SK-N-SH (cell line): Measurements from ENCODE around the gene AHNAK2. TPM values are rescaled to one million over a fixed set of nuclear protein-coding genes. Genes with fewer than 3 reads are reported as not detected.

Source experiments
- CTCF ChIA-PET: fragments of 300-600, 350-600 bp; formaldehyde crosslinking; extraction: SDS; loops from one replicate; lab custom pipeline; 2021; lab: Yijun Ruan, JAX
- POLR2A ChIA-PET: fragments of 350-600 bp; sonication (Branson Sonifier 250); formaldehyde crosslinking; extraction: SDS; loops from one replicate; lab custom pipeline; 2020; ENCODE audit warnings: antibody characterized with exemption, inconsistent platforms; lab: Yijun Ruan, JAX
- DNase-seq: peaks from one replicate; pipeline ENCODE4 v3.0.0; 2012
- H2AFZ ChIP-seq: fragments of 200-600 bp; sonication (generic); 2 replicates; pipeline ENCODE4 v1.8.1; 2016; ENCODE audit warnings: antibody characterized with exemption, mild to moderate bottlenecking, low read depth
- H3F3A ChIP-seq: fragments of 200-600 bp; sonication (generic); replicated peaks from 2 replicates; pipeline ENCODE3; 2016; ENCODE audit warnings: antibody characterized with exemption, mild to moderate bottlenecking; ENCODE audit not compliant: insufficient read depth
- H3K27ac ChIP-seq, 2 experiments: fragments of 200-500 bp in 1 of 2; fragments of 200-600 bp in 1 of 2; sonication (Bioruptor generic) in 1 of 2; sonication (generic), shearing (Covaris generic) in 1 of 2; 2 replicates each; pipeline versions ENCODE4 v1.5.1 to v1.6.1; 2014 to 2016; ENCODE audit warnings: low read depth in 2 of 2, inconsistent platforms in 1 of 2, low read length in 1 of 2, mild to moderate bottlenecking in 1 of 2, mixed read lengths in 1 of 2
- H3K27me3 ChIP-seq: fragments of 200-600 bp; sonication (generic), shearing (Covaris generic); 2 replicates; pipeline ENCODE4 v1.6.1; 2016; ENCODE audit warnings: mixed run types; ENCODE audit not compliant: insufficient read depth
- H3K36me3 ChIP-seq, 2 experiments: fragments of 200-500 bp in 1 of 2; fragments of 200-600 bp in 1 of 2; sonication (Bioruptor generic) in 1 of 2; sonication (generic) in 1 of 2; replicated peaks in 1 of 2; 2 replicates each; pipeline versions ENCODE3 to v1.5.1; 2014 to 2016; ENCODE audit warnings: low read length in 1 of 2, mild to moderate bottlenecking in 1 of 2; ENCODE audit not compliant: insufficient read depth in 2 of 2, control insufficient read depth in 1 of 2
- H3K4me1 ChIP-seq, 2 experiments: fragments of 200-500 bp in 1 of 2; fragments of 200-600 bp in 1 of 2; sonication (Bioruptor generic) in 1 of 2; sonication (generic), shearing (Covaris generic) in 1 of 2; 2 replicates each; pipeline versions ENCODE4 v1.5.1 to v1.6.1; 2014 to 2016; ENCODE audit warnings: low read depth in 1 of 2, low read length in 1 of 2, mixed run types in 1 of 2; ENCODE audit not compliant: insufficient read depth in 2 of 2, control insufficient read depth in 1 of 2
- H3K4me2 ChIP-seq: fragments of 200-600 bp; sonication (generic), shearing (Covaris generic); 2 replicates; pipeline ENCODE4 v1.6.1; 2017; ENCODE audit warnings: mixed run types
- H3K4me3 ChIP-seq, 2 experiments: fragments of 200-500 bp in 1 of 2; fragments of 200-600 bp in 1 of 2; sonication (Bioruptor generic) in 1 of 2; sonication (generic), shearing (Covaris generic) in 1 of 2; 2 replicates each; pipeline versions ENCODE4 v1.5.1 to v1.8.1; 2014 to 2016; ENCODE audit warnings: low read depth in 2 of 2, inconsistent platforms in 1 of 2, low read length in 1 of 2, mild to moderate bottlenecking in 1 of 2, mixed read lengths in 1 of 2, moderate library complexity in 1 of 2
- H3K79me2 ChIP-seq: fragments of 200-600 bp; sonication (generic); 2 replicates; pipeline ENCODE4 v1.8.1; 2017; ENCODE audit warnings: mild to moderate bottlenecking; ENCODE audit not compliant: insufficient read depth
- H3K9ac ChIP-seq: fragments of 200-600 bp; sonication (generic); 2 replicates; pipeline ENCODE4 v1.6.1; 2017; ENCODE audit warnings: mixed run types
- H3K9me2 ChIP-seq: fragments of 200-600 bp; sonication (generic); 2 replicates; pipeline ENCODE4 v1.6.1; 2017; ENCODE audit warnings: mixed run types
- H3K9me3 ChIP-seq: fragments of 200-600 bp; sonication (generic); 2 replicates; pipeline ENCODE4 v1.6.1; 2017; ENCODE audit warnings: mixed run types, mild to moderate bottlenecking, moderate library complexity
- H4K20me1 ChIP-seq: fragments of 200-600 bp; sonication (generic); 2 replicates; pipeline ENCODE4 v1.6.1; 2017; ENCODE audit warnings: mild to moderate bottlenecking, mixed run types; ENCODE audit not compliant: insufficient read depth
- CHD2 ChIP-seq: fragments of 150-350 bp; IDR thresholded peaks from 2 replicates; pipeline ENCODE4 v1.6.1; 2018; ENCODE audit warnings: low read length; ENCODE audit not compliant: partially characterized antibody
- ELF1 ChIP-seq: IDR thresholded peaks from 2 replicates; pipeline ENCODE4 v1.4.0; 2012
- FOSL2 ChIP-seq: IDR thresholded peaks from 2 replicates; pipeline ENCODE4 v1.4.0; 2012; ENCODE audit warnings: low read depth, mild to moderate bottlenecking, moderate library complexity, borderline replicate concordance
- FOXM1 ChIP-seq: IDR thresholded peaks from 2 replicates; pipeline ENCODE4 v1.4.0; 2012; ENCODE audit warnings: low read depth, mild to moderate bottlenecking
- GABPA ChIP-seq: IDR thresholded peaks from 2 replicates; pipeline ENCODE4 v1.4.0; 2012; ENCODE audit warnings: low read depth, mild to moderate bottlenecking
- MAX ChIP-seq: IDR thresholded peaks from 2 replicates; pipeline ENCODE4 v1.4.0; 2012; ENCODE audit warnings: low read depth
- MEF2A ChIP-seq: IDR thresholded peaks from 2 replicates; pipeline ENCODE4 v1.4.0; 2012; ENCODE audit warnings: low read depth, borderline replicate concordance
- NRF1 ChIP-seq: IDR thresholded peaks from 2 replicates; pipeline ENCODE4 v1.6.1; 2012; ENCODE audit warnings: low read depth, mild to moderate bottlenecking, low read length
- PBX3 ChIP-seq: IDR thresholded peaks from 2 replicates; pipeline ENCODE4; 2012
- POLR2AphosphoS5 ChIP-seq: IDR thresholded peaks from 2 replicates; pipeline ENCODE4 v1.6.1; 2012; ENCODE audit warnings: low read depth, low read length
- SIN3A ChIP-seq: IDR thresholded peaks from 2 replicates; pipeline ENCODE4 v1.6.1; 2012; ENCODE audit warnings: low read depth, mild to moderate bottlenecking, low read length, moderate library complexity, borderline replicate concordance
- SMC3 ChIP-seq: IDR thresholded peaks from 2 replicates; pipeline ENCODE4 v1.6.1; 2012; ENCODE audit warnings: low read depth, low read length, improper control_type of control experiment
- TAF1 ChIP-seq: IDR thresholded peaks from 2 replicates; pipeline ENCODE4 v1.6.1; 2012; ENCODE audit warnings: low read depth, mild to moderate bottlenecking, low read length, moderate library complexity, borderline replicate concordance
- TEAD4 ChIP-seq: IDR thresholded peaks from 2 replicates; pipeline ENCODE4 v1.4.0; 2012; ENCODE audit warnings: mild to moderate bottlenecking, borderline replicate concordance; ENCODE audit not compliant: insufficient read depth
- USF1 ChIP-seq: IDR thresholded peaks from 2 replicates; pipeline ENCODE4 v1.4.0; 2012; ENCODE audit warnings: low read depth, borderline replicate concordance
- USF2 ChIP-seq: fragments of 150-350 bp; IDR thresholded peaks from 2 replicates; pipeline ENCODE4 v1.6.1; 2017; ENCODE audit warnings: antibody characterized with exemption, low read length, low read depth, borderline replicate concordance
- ZBTB33 ChIP-seq: IDR thresholded peaks from 2 replicates; pipeline ENCODE4 v1.4.0; 2012; ENCODE audit warnings: low read depth, borderline replicate concordance
- WGBS: methylation state at CpG from one replicate; pipeline ENCODE4 v1.1.6; 2017; ENCODE audit warnings: low lambda C conversion rate; 5-methylcytosine and 5-hydroxymethylcytosine counted together
- polyA plus RNA-seq, 3 experiments: library from polyadenylated mRNA; depleted of rRNA; stranded (reverse); fragments of >200 nt; gene quantifications; 2 replicates each; pipeline ENCODE4 v1.2.3, GENCODE V29; 2012

Gene AHNAK2
- polyA plus RNA-seq, 1 of the 3 experiments (the other 2 are of a cell fraction) = 33.5 TPM

- Histone ChIP-seq H4K20me1 (peaks cover 43% of the 10 kb centered on the region), H3K9me3 (no peaks in the 10 kb centered on the region), H3K4me1 (no peaks in the 10 kb centered on the region; a peak in 1 of 4 replicates), H3K36me3 (peaks cover 23% of the 10 kb centered on the region in 2 experiments), H3K4me2 (no peak overlapping the region), H3K4me3 (no peak overlapping the region), H3K9me2 (no peaks in the 10 kb centered on the region), H3K79me2 (peaks cover 92% of the 10 kb centered on the region), H2AFZ (no peak overlapping the region)
- CTCF ChIA-PET = interaction anchor here (1.0 to 2.7 kb wide), 4 partner anchors 11 to 40 kb away, joined by 3 to 10 read pairs (median 6); no protein-coding TSS in a partner anchor
- DNase-seq = no peak
- POLR2A ChIA-PET = no interaction called here
- 87% methylated on average over 7 of the region's 20 CpGs for WGBS
- TF ChIP-seq POLR2AphosphoS5 (no peak), PBX3 (no peak), MEF2A (no peak), FOXM1 (no peak)
- TF ChIP-seq, all 33 proteins: peak for 0
- H3K27me3 ChIP-seq = no peaks in the 10 kb centered on the region
- H3F3A ChIP-seq = peaks cover 15% of the 10 kb centered on the region
- H3K27ac ChIP-seq = no peak overlapping the region
- no peak overlapping the region for H3K9ac ChIP-seq
These were observed 27.3 kb upstream of the AHNAK2 start for GRCh38 chr14:105005329-105005928.

GRCh38 chr14:104999361-104999760 lies 21.2 kb upstream of the AHNAK2 start:
- Histone ChIP-seq H3K27me3 (no peaks in the 10 kb centered on the region), H3K9me2 (no peaks in the 10 kb centered on the region), H3F3A (peaks cover 15% of the 10 kb centered on the region), H4K20me1 (peaks cover 6% of the 10 kb centered on the region; the same call in 1 of the 2 replicates), H3K9me3 (no peaks in the 10 kb centered on the region), H2AFZ (no peak overlapping the region), H3K4me2 (no peak overlapping the region), H3K4me3 (no peak overlapping the region), H3K27ac (no peak overlapping the region), H3K9ac (no peak overlapping the region), H3K36me3 (peaks cover 14 to 21% of the 10 kb centered on the region in 2 experiments), H3K4me1 (no peaks in the 10 kb centered on the region), H3K79me2 (peaks cover 71% of the 10 kb centered on the region)
- ChIA-PET POLR2A (no interaction called here), CTCF (interaction anchor here (0.9 to 4.4 kb wide), 4 partner anchors 13 to 87 kb away, joined by 3 to 21 read pairs (median 4); no protein-coding TSS in a partner anchor)
- TF ChIP-seq ELF1 (no peak), USF2 (no peak), GABPA (no peak), CHD2 (no peak)
- no peak for DNase-seq
- WGBS = 95% methylated on average over 2 of the region's 3 CpGs

GRCh38 chr14:104998801-104999200 lies 20.6 kb upstream of the AHNAK2 start:
- WGBS = 96% methylated on average over 3 of the region's 5 CpGs
- POLR2A ChIA-PET = no interaction called here
- Histone ChIP-seq H3K36me3 (peaks cover 14 to 26% of the 10 kb centered on the region in 2 experiments), H3K4me2 (no peak overlapping the region), H3K79me2 (peaks cover 65% of the 10 kb centered on the region), H3K4me3 (no peak overlapping the region), H3F3A (peaks cover 9% of the 10 kb centered on the region), H3K9me3 (no peaks in the 10 kb centered on the region), H3K9ac (no peak overlapping the region), H4K20me1 (peaks cover 6% of the 10 kb centered on the region; the same call in 1 of the 2 replicates), H3K27ac (no peak overlapping the region), H3K4me1 (no peaks in the 10 kb centered on the region), H3K9me2 (no peaks in the 10 kb centered on the region), H3K27me3 (no peaks in the 10 kb centered on the region), H2AFZ (no peak overlapping the region)
- no peak for DNase-seq
- CTCF ChIA-PET = interaction anchor here (1.0 to 1.2 kb wide), 3 partner anchors 14 to 88 kb away, joined by 3 to 4 read pairs (median 4); no protein-coding TSS in a partner anchor
- TF ChIP-seq MAX (no peak), SIN3A (no peak), NRF1 (no peak), SMC3 (no peak), TAF1 (no peak), FOSL2 (no peak), ZBTB33 (no peak), USF1 (no peak), TEAD4 (no peak), CHD2 (no peak)
